ENCODE measurements around the gene SYCP2. TPM values are rescaled to one million over a fixed set of nuclear protein-coding genes. Genes with fewer than 3 reads are reported as not detected.

SYCP2 gene
- polyA plus RNA-seq, 1 of the 3 experiments (the other 2 are of a cell fraction), result 0.76 TPM

DNA sequence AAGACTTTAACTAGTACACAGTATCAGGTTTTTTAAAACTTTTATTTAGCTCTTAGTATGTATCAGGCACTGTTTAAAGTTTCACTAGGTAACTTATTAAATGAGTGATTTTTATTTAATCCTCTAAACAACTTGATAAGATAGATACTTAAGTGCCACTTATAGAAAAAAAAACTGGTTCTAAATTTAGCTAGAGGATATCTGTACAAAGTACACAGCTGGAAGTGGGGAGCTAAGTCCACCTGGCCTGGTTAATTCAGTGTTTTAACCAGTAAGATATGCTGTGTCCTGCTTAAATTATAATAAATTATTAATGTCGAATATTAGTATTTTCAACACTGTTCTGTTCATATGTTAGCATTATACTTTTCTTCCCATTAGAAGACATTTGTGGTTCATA lies 37.5 kb downstream of the SYCP2 start:
- no peaks in the 10 kb centered on the region for H3K79me2 ChIP-seq (ENCODE audit: insufficient read depth)
- no peaks in the 10 kb centered on the region for H3K4me1 ChIP-seq (ENCODE audit: control insufficient read depth in 1 of 2, insufficient read depth in 2 of 2, low read depth in 1 of 2, low read length in 1 of 2)
- H3F3A ChIP-seq (replicated peaks; ENCODE audit: insufficient read depth), result peaks cover 3% of the 10 kb centered on the region
- no peak overlapping the region for H2AFZ ChIP-seq (ENCODE audit: low read depth)
- TF ChIP-seq NFIC (IDR thresholded peaks at IDR 0.05; ENCODE audit: borderline replicate concordance) (no peak), FOSL2 (IDR thresholded peaks at IDR 0.05; ENCODE audit: borderline replicate concordance, low read depth) (no peak), JUND (IDR thresholded peaks at IDR 0.05) (no peak), MEF2A (IDR thresholded peaks at IDR 0.05; ENCODE audit: borderline replicate concordance, low read depth) (no peak), FOXM1 (IDR thresholded peaks at IDR 0.05; ENCODE audit: low read depth) (no peak), MXI1 (IDR thresholded peaks at IDR 0.05; ENCODE audit: low read depth, low read length) (no peak), FOXJ3 (CRISPR knock-in tag; IDR thresholded peaks at IDR 0.05) (no peak), SMC3 (IDR thresholded peaks at IDR 0.05; ENCODE audit: low read depth, low read length) (no peak), POLR2AphosphoS5 (IDR thresholded peaks at IDR 0.05; ENCODE audit: low read depth, low read length) (no peak), TAF1 (IDR thresholded peaks at IDR 0.05; ENCODE audit: borderline replicate concordance, low read depth, low read length) (no peak), RAD21 (IDR thresholded peaks at IDR 0.05; ENCODE audit: low read length) (no peak), NRF1 (IDR thresholded peaks at IDR 0.05; ENCODE audit: low read depth, low read length) (no peak), EP300 (IDR thresholded peaks at IDR 0.05; ENCODE audit: borderline replicate concordance in 1 of 2, low read depth in 1 of 2, low read length in 1 of 2) (no peak), YY1 (IDR thresholded peaks at IDR 0.05; ENCODE audit: low read depth) (no peak)
- TF ChIP-seq, protein P1, sequence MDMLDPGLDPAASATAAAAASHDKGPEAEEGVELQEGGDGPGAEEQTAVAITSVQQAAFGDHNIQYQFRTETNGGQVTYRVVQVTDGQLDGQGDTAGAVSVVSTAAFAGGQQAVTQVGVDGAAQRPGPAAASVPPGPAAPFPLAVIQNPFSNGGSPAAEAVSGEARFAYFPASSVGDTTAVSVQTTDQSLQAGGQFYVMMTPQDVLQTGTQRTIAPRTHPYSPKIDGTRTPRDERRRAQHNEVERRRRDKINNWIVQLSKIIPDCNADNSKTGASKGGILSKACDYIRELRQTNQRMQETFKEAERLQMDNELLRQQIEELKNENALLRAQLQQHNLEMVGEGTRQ (IDR thresholded peaks at IDR 0.05; ENCODE audit: borderline replicate concordance, low read depth, low read length), result no peak
- TF ChIP-seq, protein P2, sequence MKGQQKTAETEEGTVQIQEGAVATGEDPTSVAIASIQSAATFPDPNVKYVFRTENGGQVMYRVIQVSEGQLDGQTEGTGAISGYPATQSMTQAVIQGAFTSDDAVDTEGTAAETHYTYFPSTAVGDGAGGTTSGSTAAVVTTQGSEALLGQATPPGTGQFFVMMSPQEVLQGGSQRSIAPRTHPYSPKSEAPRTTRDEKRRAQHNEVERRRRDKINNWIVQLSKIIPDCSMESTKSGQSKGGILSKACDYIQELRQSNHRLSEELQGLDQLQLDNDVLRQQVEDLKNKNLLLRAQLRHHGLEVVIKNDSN (IDR thresholded peaks at IDR 0.05; ENCODE audit: borderline replicate concordance, low read depth), result no peak
- TF ChIP-seq, protein P3, sequence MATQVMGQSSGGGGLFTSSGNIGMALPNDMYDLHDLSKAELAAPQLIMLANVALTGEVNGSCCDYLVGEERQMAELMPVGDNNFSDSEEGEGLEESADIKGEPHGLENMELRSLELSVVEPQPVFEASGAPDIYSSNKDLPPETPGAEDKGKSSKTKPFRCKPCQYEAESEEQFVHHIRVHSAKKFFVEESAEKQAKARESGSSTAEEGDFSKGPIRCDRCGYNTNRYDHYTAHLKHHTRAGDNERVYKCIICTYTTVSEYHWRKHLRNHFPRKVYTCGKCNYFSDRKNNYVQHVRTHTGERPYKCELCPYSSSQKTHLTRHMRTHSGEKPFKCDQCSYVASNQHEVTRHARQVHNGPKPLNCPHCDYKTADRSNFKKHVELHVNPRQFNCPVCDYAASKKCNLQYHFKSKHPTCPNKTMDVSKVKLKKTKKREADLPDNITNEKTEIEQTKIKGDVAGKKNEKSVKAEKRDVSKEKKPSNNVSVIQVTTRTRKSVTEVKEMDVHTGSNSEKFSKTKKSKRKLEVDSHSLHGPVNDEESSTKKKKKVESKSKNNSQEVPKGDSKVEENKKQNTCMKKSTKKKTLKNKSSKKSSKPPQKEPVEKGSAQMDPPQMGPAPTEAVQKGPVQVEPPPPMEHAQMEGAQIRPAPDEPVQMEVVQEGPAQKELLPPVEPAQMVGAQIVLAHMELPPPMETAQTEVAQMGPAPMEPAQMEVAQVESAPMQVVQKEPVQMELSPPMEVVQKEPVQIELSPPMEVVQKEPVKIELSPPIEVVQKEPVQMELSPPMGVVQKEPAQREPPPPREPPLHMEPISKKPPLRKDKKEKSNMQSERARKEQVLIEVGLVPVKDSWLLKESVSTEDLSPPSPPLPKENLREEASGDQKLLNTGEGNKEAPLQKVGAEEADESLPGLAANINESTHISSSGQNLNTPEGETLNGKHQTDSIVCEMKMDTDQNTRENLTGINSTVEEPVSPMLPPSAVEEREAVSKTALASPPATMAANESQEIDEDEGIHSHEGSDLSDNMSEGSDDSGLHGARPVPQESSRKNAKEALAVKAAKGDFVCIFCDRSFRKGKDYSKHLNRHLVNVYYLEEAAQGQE (IDR thresholded peaks at IDR 0.05; ENCODE audit: low read depth, low read length), result no peak
- H3K27me3 ChIP-seq (ENCODE audit: insufficient read depth), result no peaks in the 10 kb centered on the region
- ChIA-PET CTCF (no interaction called here), POLR2A (no interaction called here)
- H3K9me3 ChIP-seq, result no peaks in the 10 kb centered on the region
- no peak overlapping the region for H3K4me3 ChIP-seq (ENCODE audit: low read depth in 2 of 2, low read length in 1 of 2)
- H3K9ac ChIP-seq, result no peak overlapping the region
- H3K9me2 ChIP-seq, result no peaks in the 10 kb centered on the region
- H3K27ac ChIP-seq (ENCODE audit: low read depth in 2 of 2, low read length in 1 of 2), result no peak overlapping the region
- peaks cover 2 to 9% of the 10 kb centered on the region in 2 experiments for H3K36me3 ChIP-seq (replicated peaks in 1 of 2; ENCODE audit: control insufficient read depth in 1 of 2, insufficient read depth in 2 of 2, low read length in 1 of 2)
- no peak for DNase-seq
- no peaks in the 10 kb centered on the region for H4K20me1 ChIP-seq (ENCODE audit: insufficient read depth)
- whole genome bisulfite sequencing (ENCODE audit: low lambda C conversion rate), result 76% methylated on average over 1 of the region's 1 CpG
- no peak overlapping the region for H3K4me2 ChIP-seq
